ENCODE measurements around the gene HDAC7.

Gene HDAC7

GRCh38 chr12:47808574-47809365 is 10.9 kb downstream of the HDAC7 start:
- no peak overlapping the region for H3K4me3 ChIP-seq (ENCODE audit: low read depth in 1 of 2, low read length in 2 of 2)
- H3K9me3 ChIP-seq (ENCODE audit: low read length): no peaks in the 10 kb centered on the region
- peak overlapping the region; percentile 34 for H3K9ac ChIP-seq (ENCODE audit: low read length)
- H3K27me3 ChIP-seq (ENCODE audit: control insufficient read depth in 1 of 2, insufficient read depth in 2 of 2, low read length in 2 of 2): no peaks in the 10 kb centered on the region
- peaks cover 94% of the 10 kb centered on the region for H3K4me1 ChIP-seq (ENCODE audit: insufficient read depth, low read length)
- H3K27ac ChIP-seq (ENCODE audit: low read depth, low read length): peak overlapping the region; percentile 85
- peaks cover 2% of the 10 kb centered on the region for H3K36me3 ChIP-seq (ENCODE audit: insufficient read depth, low read length)

DNA sequence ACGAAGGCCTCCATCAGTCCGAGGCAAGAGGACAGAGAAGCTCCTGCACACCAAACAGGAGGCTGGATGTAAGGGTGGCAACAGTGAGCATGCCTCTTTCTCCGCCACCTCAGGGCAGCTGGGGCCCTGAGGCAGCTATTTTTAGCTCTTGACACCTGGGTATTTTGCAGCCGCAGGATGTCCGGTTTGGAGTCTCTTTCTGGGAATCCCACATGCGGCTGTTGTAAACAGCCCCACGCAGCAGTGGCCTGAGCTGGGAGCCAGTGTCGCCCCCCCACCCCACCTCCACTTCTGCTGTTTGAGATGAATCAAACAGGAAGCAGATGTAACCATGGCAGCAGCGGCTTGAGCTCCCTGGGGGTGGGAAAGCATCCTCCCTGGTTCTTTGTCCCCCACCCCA is 11.7 kb downstream of the HDAC7 start:
- Histone ChIP-seq H3K36me3 (ENCODE audit: insufficient read depth, low read length) (peaks cover 10% of the 10 kb centered on the region), H3K27ac (ENCODE audit: low read depth, low read length) (peak overlapping the region; percentile 85), H3K9me3 (ENCODE audit: low read length) (no peaks in the 10 kb centered on the region), H3K27me3 (ENCODE audit: control insufficient read depth in 1 of 2, insufficient read depth in 2 of 2, low read length in 2 of 2) (no peaks in the 10 kb centered on the region), H3K4me3 (ENCODE audit: low read depth in 1 of 2, low read length in 2 of 2) (peak overlapping the region in 1 of 2 donors; percentile 19), H3K9ac (ENCODE audit: low read length) (peak overlapping the region; percentile 34), H3K4me1 (ENCODE audit: insufficient read depth, low read length) (peaks cover 94% of the 10 kb centered on the region)

DNA sequence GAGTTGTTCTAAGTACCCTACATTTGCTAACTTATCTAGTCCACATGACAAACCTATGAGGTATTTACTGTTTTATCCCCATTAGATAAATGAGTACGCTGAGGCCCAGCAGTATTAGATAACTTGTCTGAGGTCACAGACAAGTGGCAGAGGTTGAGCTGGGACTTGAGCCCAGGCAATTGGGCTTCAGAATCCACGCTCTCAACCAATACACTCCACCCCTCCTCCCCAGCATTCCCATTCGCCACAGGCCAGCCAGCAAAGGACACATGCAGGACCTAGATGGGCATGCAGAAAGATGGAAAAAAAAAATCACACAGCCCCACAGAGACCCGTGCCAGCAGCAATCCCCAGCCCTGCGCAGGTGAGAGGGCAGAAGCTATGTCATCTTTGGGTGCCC is 12.4 kb downstream of the HDAC7 start:
- H3K36me3 ChIP-seq (ENCODE audit: insufficient read depth, low read length): peaks cover 13% of the 10 kb centered on the region
- no peaks in the 10 kb centered on the region for H3K27me3 ChIP-seq (ENCODE audit: control insufficient read depth in 1 of 2, insufficient read depth in 2 of 2, low read length in 2 of 2)
- peak overlapping the region; percentile 85 for H3K27ac ChIP-seq (ENCODE audit: low read depth, low read length)
- peaks cover 97% of the 10 kb centered on the region for H3K4me1 ChIP-seq (ENCODE audit: insufficient read depth, low read length)
- no peak overlapping the region for H3K9ac ChIP-seq (ENCODE audit: low read length)
- no peaks in the 10 kb centered on the region for H3K9me3 ChIP-seq (ENCODE audit: low read length)
- peak overlapping the region in 1 of 2 donors; percentile 19 for H3K4me3 ChIP-seq (ENCODE audit: low read depth in 1 of 2, low read length in 2 of 2)

- Histone ChIP-seq H3K9ac (ENCODE audit: low read length) (no peak overlapping the region), H3K27me3 (ENCODE audit: control insufficient read depth in 1 of 2, insufficient read depth in 2 of 2, low read length in 2 of 2) (no peaks in the 10 kb centered on the region), H3K4me1 (ENCODE audit: insufficient read depth, low read length) (peaks cover 97% of the 10 kb centered on the region), H3K4me3 (ENCODE audit: low read depth in 1 of 2, low read length in 2 of 2) (peak overlapping the region in 1 of 2 donors; percentile 16), H3K36me3 (ENCODE audit: insufficient read depth, low read length) (peaks cover 13% of the 10 kb centered on the region), H3K27ac (ENCODE audit: low read depth, low read length) (peak overlapping the region; percentile 88), H3K9me3 (ENCODE audit: low read length) (no peaks in the 10 kb centered on the region)
These were observed 14.3 kb downstream of the HDAC7 start for GRCh38 chr12:47805417-47805816.

- Histone ChIP-seq H3K27ac (ENCODE audit: low read depth, low read length) (peak overlapping the region; percentile 88), H3K4me3 (ENCODE audit: low read depth in 1 of 2, low read length in 2 of 2) (peak overlapping the region in 1 of 2 donors; percentile 12), H3K36me3 (ENCODE audit: insufficient read depth, low read length) (peaks cover 13% of the 10 kb centered on the region), H3K9ac (ENCODE audit: low read length) (no peak overlapping the region), H3K9me3 (ENCODE audit: low read length) (no peaks in the 10 kb centered on the region), H3K4me1 (ENCODE audit: insufficient read depth, low read length) (peaks cover 99% of the 10 kb centered on the region), H3K27me3 (ENCODE audit: control insufficient read depth in 1 of 2, insufficient read depth in 2 of 2, low read length in 2 of 2) (no peaks in the 10 kb centered on the region)
These were observed 15.5 kb downstream of the HDAC7 start for GRCh38 chr12:47804171-47804570.

DNA sequence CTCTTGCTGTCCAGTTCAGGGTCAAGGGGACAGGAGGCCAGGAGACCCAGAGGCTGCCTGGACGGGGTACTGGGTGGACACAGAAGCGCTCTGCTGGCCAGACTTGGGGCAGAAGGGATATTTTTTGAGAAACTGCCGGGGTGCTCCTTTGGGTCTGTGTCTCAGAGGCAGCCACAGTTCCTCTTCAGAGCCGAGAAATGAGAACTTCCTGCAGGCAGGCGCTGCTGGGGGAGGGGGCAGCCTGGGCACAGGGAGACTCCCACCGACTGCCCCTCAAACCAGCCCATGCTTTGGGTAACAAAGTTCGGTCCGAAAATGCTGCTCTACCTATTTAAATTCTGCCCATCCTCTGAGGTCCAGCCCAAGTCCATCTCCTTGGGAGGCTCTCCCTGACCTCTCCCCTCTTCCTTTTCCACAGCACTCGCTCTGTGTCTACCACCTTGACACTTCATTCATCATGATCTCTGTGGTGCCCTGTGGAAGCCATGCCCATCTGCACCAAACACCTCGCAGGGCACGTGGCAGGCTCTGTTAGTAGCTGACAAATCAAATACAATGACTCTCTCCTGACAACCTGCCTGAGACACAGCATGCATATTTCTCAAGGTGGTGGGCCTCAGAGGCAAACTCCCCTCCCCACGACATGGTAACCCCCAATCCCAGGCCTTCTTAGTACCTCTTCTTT is 16.4 kb downstream of the HDAC7 start:
- H3K4me3 ChIP-seq (ENCODE audit: low read depth in 1 of 2, low read length in 2 of 2): peak overlapping the region in 1 of 2 donors; percentile 12
- H3K27ac ChIP-seq (ENCODE audit: low read depth, low read length): peak overlapping the region; percentile 65

DNA sequence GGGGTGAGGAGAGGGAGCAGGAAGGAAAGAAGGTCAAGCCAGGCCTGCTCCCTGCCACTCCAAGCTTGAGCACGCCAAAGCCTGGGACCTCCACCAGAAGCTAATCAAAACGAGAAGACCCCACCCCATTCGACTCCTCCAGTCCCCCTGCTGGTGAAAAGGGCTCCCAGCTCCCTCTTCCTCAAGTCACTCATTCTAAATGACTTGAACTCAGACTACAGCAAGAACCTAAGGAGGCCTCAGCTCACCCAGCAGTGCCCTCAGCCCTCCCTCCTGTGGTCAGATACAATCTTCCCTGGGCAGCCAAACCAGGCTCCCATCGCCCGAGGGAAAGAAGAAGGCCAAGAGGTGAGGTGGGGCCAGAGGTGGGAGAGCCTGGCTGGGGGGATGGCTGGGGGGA is 17.4 kb downstream of the HDAC7 start:
- Histone ChIP-seq H3K36me3 (ENCODE audit: insufficient read depth, low read length) (peaks cover 20% of the 10 kb centered on the region), H3K4me1 (ENCODE audit: insufficient read depth, low read length) (peaks cover 88% of the 10 kb centered on the region), H3K27ac (ENCODE audit: low read depth, low read length) (peak overlapping the region; percentile 54), H3K27me3 (ENCODE audit: control insufficient read depth in 1 of 2, insufficient read depth in 2 of 2, low read length in 2 of 2) (no peaks in the 10 kb centered on the region), H3K9me3 (ENCODE audit: low read length) (no peaks in the 10 kb centered on the region), H3K9ac (ENCODE audit: low read length) (no peak overlapping the region), H3K4me3 (ENCODE audit: low read depth in 1 of 2, low read length in 2 of 2) (peak overlapping the region in 1 of 2 donors; percentile 8)

More for the DNA sequence above, 16.4 kb downstream of the HDAC7 start:
- H3K36me3 ChIP-seq (ENCODE audit: insufficient read depth, low read length): peaks cover 13% of the 10 kb centered on the region
- no peaks in the 10 kb centered on the region for H3K9me3 ChIP-seq (ENCODE audit: low read length)
- H3K9ac ChIP-seq (ENCODE audit: low read length): no peak overlapping the region
- H3K4me1 ChIP-seq (ENCODE audit: insufficient read depth, low read length): peaks cover 98% of the 10 kb centered on the region
- H3K27me3 ChIP-seq (ENCODE audit: control insufficient read depth in 1 of 2, insufficient read depth in 2 of 2, low read length in 2 of 2): no peaks in the 10 kb centered on the region

- Histone ChIP-seq H3K9ac (ENCODE audit: low read length) (no peak overlapping the region), H3K9me3 (ENCODE audit: low read length) (no peaks in the 10 kb centered on the region), H3K27me3 (ENCODE audit: control insufficient read depth in 1 of 2, insufficient read depth in 2 of 2, low read length in 2 of 2) (no peaks in the 10 kb centered on the region), H3K27ac (ENCODE audit: low read depth, low read length) (peak overlapping the region; percentile 54), H3K4me1 (ENCODE audit: insufficient read depth, low read length) (peaks cover 84% of the 10 kb centered on the region), H3K4me3 (ENCODE audit: low read depth in 1 of 2, low read length in 2 of 2) (peak overlapping the region in 1 of 2 donors; percentile 8), H3K36me3 (ENCODE audit: insufficient read depth, low read length) (peaks cover 23% of the 10 kb centered on the region)
These were observed 17.8 kb downstream of the HDAC7 start for GRCh38 chr12:47801904-47802246.

GRCh38 chr12:47801170-47801903 is 18.4 kb downstream of the HDAC7 start:
- no peaks in the 10 kb centered on the region for H3K27me3 ChIP-seq (ENCODE audit: control insufficient read depth in 1 of 2, insufficient read depth in 2 of 2, low read length in 2 of 2)

GRCh38 chr12:47800582-47800981 is 19.1 kb downstream of the HDAC7 start:
- Histone ChIP-seq H3K4me3 (ENCODE audit: low read depth in 1 of 2, low read length in 2 of 2) (no peak overlapping the region), H3K9ac (ENCODE audit: low read length) (no peak overlapping the region), H3K36me3 (ENCODE audit: insufficient read depth, low read length) (peaks cover 34% of the 10 kb centered on the region), H3K9me3 (ENCODE audit: low read length) (no peaks in the 10 kb centered on the region), H3K27me3 (ENCODE audit: control insufficient read depth in 1 of 2, insufficient read depth in 2 of 2, low read length in 2 of 2) (no peaks in the 10 kb centered on the region), H3K27ac (ENCODE audit: low read depth, low read length) (peak overlapping the region; percentile 31), H3K4me1 (ENCODE audit: insufficient read depth, low read length) (peaks cover 71% of the 10 kb centered on the region)

More at GRCh38 chr12:47801170-47801903, 18.4 kb downstream of the HDAC7 start:
- Histone ChIP-seq H3K4me1 (ENCODE audit: insufficient read depth, low read length) (peaks cover 78% of the 10 kb centered on the region), H3K9ac (ENCODE audit: low read length) (no peak overlapping the region), H3K4me3 (ENCODE audit: low read depth in 1 of 2, low read length in 2 of 2) (peak overlapping the region in 1 of 2 donors; percentile 8), H3K9me3 (ENCODE audit: low read length) (no peaks in the 10 kb centered on the region), H3K27ac (ENCODE audit: low read depth, low read length) (peak overlapping the region; percentile 54), H3K36me3 (ENCODE audit: insufficient read depth, low read length) (peaks cover 27% of the 10 kb centered on the region)

- no peaks in the 10 kb centered on the region for H3K9me3 ChIP-seq (ENCODE audit: low read length)
- H3K36me3 ChIP-seq (ENCODE audit: insufficient read depth, low read length): peaks cover 45% of the 10 kb centered on the region
- peak overlapping the region; percentile 48 for H3K27ac ChIP-seq (ENCODE audit: low read depth, low read length)
- no peak overlapping the region for H3K9ac ChIP-seq (ENCODE audit: low read length)
- H3K4me1 ChIP-seq (ENCODE audit: insufficient read depth, low read length): peaks cover 59% of the 10 kb centered on the region
- H3K4me3 ChIP-seq (ENCODE audit: low read depth in 1 of 2, low read length in 2 of 2): peak overlapping the region in 1 of 2 donors; percentile 11
- no peaks in the 10 kb centered on the region for H3K27me3 ChIP-seq (ENCODE audit: control insufficient read depth in 1 of 2, insufficient read depth in 2 of 2, low read length in 2 of 2)
These were observed 20.2 kb downstream of the HDAC7 start for GRCh38 chr12:47799357-47799955.
